CD4-positive, alpha-beta T cell treated with Interleukin-21 for 1 hour (primary cell): ENCODE measurements around the gene CLBA1.
"Not testable (repeated sequence)": the region's sequence is repeated elsewhere in the genome, so short reads cannot be mapped to it uniquely, and the experiment has no call there.

ENCODE experiments used
- DNase-seq: peaks from one replicate; pipeline ENCODE4 v3.0.0-alpha.2; 2020

Gene CLBA1

GRCh38 chr14:105026033-105026785 is 40.6 kb downstream of the CLBA1 start:
- no peak for DNase-seq

GRCh38 chr14:105026802-105027563 is 41.4 kb downstream of the CLBA1 start:
- DNase-seq: no peak

DNA sequence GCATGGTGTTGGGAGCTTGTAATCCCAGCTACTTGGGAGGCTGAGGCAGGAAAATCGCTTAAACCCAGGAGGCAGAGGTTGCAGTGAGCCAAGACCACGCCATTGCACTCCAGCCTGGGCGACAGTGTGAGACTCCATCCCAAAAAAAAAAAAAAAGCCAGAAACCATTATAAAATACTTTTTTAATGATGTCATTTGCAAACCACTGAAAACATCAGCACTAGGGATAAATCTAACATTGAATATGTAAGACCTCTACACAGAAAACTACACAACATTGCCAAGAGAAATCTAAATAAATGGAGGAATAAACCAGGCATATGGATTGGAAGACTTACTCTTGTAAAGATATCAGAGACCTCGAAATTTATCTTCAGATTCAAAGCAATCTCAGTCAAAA is 42.1 kb downstream of the CLBA1 start:
- DNase-seq: not testable (repeated sequence)

GRCh38 chr14:105028251-105028927 is 42.8 kb downstream of the CLBA1 start:
- DNase-seq: no peak

- DNase-seq: no peak
Observed at GRCh38 chr14:105029402-105029801, 43.8 kb downstream of the CLBA1 start.

DNA sequence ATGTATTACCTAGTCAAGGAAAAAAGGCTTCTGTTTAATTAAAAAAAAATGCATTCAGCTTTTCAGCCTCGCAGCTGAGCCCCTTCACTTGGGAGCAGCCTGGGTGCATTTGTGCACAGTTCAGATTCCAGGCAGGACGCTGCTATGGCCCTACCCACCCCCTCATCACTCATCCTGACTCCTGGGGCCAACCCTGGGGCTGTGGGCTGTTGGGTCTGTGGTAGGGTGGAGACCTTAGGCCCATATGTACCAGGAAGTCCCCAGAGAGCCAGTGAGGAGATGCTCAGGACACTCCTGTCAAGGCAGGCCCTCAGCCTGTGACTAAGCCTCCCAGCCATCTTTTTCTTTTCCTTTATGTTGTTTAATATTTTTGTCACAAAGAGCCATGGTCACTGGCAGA is 44.6 kb downstream of the CLBA1 start:
- DNase-seq: no peak

DNA sequence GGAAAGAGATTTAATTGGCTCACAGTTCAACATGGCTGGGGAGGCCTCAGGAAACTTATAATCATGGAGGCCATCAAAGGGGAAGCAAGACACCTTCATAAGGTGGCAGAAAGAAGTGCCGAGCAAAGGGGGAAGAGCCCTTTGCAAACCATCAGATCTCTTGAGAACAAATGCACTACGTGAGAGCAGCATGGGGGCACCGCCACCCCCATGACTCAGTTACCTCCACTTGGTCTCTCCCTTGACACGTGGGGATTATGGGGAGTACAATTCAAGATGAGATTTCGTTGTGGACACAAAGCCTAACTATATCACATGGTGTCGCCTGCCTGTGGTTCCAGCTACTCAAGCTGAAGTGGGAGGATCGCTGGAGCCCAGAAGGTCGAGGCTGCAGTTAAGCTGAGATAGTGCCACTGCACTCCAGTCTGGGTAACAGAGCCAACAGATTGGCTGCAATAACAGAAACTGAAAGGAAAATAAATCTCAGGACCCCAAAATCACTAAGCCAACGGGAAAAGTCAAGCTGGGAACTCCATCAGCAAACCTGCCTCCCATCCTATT is 45.3 kb downstream of the CLBA1 start:
- no peak for DNase-seq

DNA sequence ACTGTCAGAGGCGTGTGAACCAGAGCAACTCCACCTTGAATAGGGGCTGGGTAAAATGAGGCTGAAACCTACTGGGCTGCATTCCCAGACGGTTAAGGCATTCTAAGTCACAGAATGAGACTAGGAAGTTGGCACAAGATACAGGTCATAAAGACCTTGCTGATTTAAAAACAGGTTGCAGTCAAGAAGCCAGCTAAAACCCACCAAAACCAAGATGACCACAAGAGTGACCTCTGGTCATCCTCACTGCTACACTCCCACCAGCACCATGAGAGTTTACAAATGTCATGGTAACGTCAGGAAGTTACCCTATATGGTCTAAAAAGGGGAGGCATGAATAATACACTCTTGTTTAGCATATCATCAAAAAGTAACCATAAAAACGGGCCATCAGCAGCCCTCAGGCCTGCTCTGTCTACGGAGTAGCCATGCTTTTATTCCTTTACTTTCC is 46.9 kb downstream of the CLBA1 start:
- not testable (repeated sequence) for DNase-seq

DNA sequence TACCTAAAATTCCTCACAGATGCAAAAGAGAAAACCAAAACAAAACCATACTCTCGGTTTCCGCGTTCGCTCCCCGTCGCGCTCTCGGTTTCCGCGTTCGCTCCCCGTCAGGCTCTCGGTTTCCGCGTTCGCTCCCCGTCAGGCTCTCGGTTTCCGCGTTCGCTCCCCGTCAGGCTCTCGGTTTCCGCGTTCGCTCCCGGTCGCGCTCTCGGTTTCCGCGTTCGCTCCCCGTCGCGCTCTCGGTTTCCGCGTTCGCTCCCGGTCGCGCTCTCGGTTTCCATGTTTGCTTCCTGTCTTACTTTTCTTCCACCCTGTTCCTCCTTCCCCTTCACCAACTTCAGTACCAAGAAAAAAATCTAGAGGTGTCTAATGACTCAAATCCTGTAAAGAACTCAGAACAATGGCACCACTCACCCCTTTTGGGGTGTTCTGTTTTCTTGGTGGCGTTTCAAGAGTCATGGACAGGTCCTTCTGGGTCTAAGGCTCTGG is 47.9 kb downstream of the CLBA1 start:
- DNase-seq: not testable (repeated sequence)

GRCh38 chr14:105034315-105035039 is 48.9 kb downstream of the CLBA1 start:
- DNase-seq: no peak

- not testable (repeated sequence) for DNase-seq
Observed at GRCh38 chr14:105035616-105036015, 50.0 kb downstream of the CLBA1 start.

DNA sequence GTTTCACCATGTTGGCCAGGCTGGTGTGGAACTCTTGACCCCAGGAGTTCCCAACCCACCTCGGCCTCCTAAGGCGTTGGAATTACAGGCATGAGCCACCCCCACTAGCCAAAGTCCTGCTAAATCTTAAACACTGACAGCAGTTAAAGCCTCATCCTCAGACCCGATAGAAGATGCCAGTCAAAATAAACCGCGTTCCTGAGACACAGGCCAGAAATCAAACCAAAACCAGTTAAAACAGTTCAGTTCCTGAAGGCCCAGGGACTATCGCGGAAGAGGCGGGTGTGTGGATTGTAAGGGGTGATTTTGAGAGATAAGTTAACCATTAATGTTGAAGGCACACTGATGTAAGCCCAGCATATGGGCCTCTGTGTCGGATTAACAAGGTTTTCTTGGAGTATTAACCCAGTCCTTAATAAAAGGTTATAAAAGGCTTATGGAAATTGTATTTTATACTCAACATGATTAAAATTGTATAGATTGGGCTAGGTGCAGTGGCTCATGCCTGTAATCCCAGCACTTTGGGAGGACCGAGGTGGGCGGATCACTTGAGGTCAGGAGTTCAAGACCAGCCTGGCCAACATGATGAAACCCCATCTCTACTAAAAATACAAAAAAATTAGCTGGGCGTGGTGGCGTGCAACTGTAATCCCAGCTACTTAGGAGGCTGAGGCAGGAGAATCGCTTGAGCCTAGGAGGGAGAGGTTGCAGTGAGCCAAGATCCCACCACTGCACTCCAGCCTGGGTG is 54.0 kb downstream of the CLBA1 start:
- DNase-seq: no peak

GRCh38 chr14:105041841-105042765 is 56.5 kb downstream of the CLBA1 start:
- DNase-seq: no peak

DNA sequence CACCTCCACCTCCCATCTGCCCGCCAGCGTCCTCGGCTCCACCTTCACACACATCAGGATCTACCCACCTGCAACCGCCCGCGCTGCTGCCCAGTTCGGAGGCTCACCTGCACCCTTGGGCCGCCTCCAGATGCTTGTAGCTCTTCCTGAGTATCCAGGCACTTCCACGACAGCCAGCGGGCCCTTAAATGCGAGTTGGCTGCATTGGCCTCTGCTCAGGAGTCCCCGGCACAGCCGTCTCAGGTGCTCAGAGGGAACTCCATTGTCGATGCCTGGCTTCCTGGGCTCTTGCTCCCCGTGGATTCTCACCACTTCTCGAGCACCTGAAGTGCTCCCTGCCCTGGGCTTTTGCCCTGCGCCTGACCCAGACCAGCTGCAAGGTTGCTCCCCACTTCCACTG is 57.2 kb downstream of the CLBA1 start:
- DNase-seq: no peak

DNA sequence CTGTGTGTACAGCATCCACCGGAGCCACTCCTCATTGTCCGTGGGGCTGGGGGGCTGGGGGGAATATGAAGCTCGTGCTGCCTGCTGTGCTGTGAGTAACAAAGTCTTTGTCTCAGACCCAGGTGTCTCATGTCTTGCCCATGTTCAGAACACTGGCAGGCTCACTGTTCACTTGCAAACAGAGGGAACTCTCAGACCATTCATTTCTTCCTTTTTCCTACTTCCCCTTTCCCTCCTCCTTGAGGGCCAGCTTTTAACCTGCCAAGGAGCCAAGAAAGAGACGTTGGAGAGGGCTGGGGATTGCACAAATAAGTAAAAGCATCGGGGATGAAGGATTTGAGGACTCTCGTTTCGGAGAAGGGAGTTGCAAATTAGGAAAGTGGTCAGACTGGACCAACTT is 58.1 kb downstream of the CLBA1 start:
- DNase-seq: no peak
